H54 (cell line): Measurements from ENCODE around the gene ALK.

Experiments used
- DNase-seq: peaks from one replicate; pipeline ENCODE4 v3.0.0; 2011; ENCODE audit warnings: low spot score, mixed read lengths; ENCODE audit not compliant: insufficient read length
- FAIRE-seq: peaks from 3 replicates; lab custom pipeline; 2011; peaks lifted over from hg19 to GRCh38; lab: Jason Lieb, UNC
- POLR2A ChIP-seq: IDR thresholded peaks from 2 replicates; pipeline ENCODE4 v1.6.1; 2011; ENCODE audit warnings: low read depth, mild to moderate bottlenecking, low read length

The ALK gene

GRCh38 chr2:29881089-29881730, 40.2 kb downstream of the ALK start:
- no peak for DNase-seq
- no peak for TF ChIP-seq POLR2A
- FAIRE-seq: no peak

- no peak for TF ChIP-seq POLR2A
- DNase-seq (no peak), FAIRE-seq (no peak)
These were observed 41.3 kb downstream of the ALK start for GRCh38 chr2:29880084-29880483.

DNA sequence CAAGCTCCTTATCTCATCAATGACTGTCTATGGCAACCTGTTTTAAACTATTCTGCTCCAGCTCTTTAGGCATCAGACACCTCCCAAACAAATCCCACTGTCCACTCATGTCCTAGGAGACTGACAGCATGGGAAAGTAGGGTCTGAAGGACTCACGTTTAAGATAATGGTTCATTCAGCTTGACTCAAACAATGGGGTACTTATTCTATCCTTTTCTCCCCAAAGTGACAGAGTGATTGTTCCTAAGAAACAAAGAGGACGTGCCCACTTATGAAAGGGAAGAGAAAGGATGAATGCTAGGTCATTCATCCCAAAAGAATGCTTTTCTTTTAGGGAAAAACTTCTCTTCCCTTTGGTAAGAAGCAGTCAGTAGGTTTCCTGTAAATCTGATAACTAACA, 41.9 kb downstream of the ALK start:
- no peak for FAIRE-seq

DNA sequence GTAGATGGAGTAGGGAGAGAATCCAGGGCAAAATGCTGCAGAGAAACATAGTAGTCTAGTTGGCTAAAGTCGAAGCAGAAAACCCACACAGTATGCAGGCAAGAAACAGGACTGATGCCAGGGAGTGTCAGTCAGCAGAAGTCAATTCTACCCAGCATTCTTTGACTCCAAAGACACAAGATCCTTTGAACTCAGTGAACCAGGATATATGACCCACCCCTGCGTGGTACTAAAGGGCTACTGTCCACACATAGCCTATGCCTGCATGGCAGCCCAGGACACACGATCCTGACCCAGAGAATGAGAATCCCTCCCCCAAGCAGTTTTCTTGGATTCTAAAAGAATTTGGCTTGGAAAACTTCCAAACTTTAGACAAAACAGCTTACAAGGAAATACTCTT, 42.5 kb downstream of the ALK start:
- DNase-seq: no peak
- FAIRE-seq: no peak

More for the DNA sequence above, 41.9 kb downstream of the ALK start:
- DNase-seq: no peak
- no peak for TF ChIP-seq POLR2A

DNA sequence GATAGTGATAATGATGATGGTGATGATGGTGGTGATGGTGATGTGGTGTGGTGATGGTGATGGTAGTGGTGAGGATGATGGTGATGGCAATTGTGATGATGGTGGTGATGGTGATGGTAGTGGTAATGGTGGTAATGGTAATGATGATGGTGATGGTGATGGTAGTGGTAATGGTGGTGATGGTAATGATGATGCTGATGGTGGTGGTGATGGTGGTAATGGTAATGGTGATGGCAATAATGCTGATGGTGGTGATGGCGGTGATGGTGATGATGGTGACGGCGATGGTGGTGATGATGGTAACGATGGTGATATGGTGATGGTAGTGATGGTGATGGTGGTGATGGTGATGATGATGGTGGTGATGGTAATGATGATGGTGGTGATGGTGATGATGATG, 45.0 kb downstream of the ALK start:
- FAIRE-seq (no peak), DNase-seq (no peak)
- TF ChIP-seq POLR2A: no peak

More for the DNA sequence above, 42.5 kb downstream of the ALK start:
- no peak for TF ChIP-seq POLR2A

DNA sequence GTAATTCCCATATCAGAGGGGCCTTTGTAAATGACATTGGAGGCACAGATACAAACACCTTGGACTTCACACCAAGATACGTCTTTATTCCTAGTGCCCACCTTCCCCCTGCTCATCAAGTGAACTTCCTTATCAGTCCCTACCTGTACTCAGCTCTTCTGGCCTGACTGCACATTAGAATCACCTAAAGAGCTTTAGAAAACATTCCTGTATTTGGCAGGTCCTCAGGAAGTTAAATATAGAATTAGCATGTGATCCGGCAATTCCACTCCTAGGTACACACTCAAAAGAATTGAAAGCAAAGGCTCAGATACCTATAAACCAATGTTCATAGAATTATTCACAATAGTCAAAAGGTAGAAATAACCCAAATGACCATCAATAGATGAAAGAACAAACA, 46.6 kb downstream of the ALK start:
- FAIRE-seq: no peak
- no peak for TF ChIP-seq POLR2A
- no peak for DNase-seq

GRCh38 chr2:29872870-29873269, 48.5 kb downstream of the ALK start:
- TF ChIP-seq POLR2A: no peak
- FAIRE-seq (no peak), DNase-seq (no peak)

GRCh38 chr2:29871541-29871940, 49.8 kb downstream of the ALK start:
- TF ChIP-seq POLR2A: no peak
- FAIRE-seq: no peak

DNA sequence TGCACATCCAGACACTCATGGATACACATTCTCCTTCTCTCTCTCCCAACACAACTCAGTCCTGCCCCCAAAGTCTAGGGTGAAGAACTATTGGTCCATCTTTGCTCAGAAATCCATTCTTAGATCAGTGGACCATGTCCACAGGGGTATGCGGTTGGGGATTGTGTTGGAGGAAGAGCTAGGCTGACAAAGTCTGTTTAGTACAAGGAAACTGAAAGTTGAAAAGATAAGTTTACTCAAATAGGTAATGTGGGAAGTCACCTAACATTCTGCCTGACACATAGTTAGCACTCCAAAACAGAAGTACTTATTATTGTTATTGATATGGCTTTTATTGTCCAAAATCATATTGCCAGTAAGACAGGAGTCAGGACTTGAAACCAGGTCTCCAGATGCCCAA, 55.9 kb downstream of the ALK start:
- FAIRE-seq: no peak

More at GRCh38 chr2:29871541-29871940, 49.8 kb downstream of the ALK start:
- no peak for DNase-seq

DNA sequence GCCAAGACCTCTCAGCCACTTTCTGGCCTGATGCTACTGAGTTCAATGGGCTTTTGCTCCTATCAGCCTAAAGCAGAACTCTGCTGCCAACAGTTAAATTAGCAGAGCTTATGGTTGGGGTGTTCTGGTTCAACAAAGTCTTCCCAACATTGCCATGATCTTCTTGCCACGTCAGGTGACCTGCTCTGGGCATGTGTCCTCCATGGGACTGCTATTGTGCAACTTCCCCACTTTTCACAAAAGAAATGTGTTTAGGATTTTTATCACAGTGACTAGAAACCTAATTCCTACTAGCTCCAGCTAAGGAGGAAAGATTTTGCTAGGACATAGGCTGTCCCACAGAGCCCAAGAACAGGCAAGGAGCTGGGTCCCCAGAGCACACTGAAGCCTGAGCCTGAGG, 56.4 kb downstream of the ALK start:
- DNase-seq (no peak), FAIRE-seq (no peak)
- TF ChIP-seq POLR2A: no peak

More for the DNA sequence above, 55.9 kb downstream of the ALK start:
- DNase-seq: no peak
- no peak for TF ChIP-seq POLR2A

DNA sequence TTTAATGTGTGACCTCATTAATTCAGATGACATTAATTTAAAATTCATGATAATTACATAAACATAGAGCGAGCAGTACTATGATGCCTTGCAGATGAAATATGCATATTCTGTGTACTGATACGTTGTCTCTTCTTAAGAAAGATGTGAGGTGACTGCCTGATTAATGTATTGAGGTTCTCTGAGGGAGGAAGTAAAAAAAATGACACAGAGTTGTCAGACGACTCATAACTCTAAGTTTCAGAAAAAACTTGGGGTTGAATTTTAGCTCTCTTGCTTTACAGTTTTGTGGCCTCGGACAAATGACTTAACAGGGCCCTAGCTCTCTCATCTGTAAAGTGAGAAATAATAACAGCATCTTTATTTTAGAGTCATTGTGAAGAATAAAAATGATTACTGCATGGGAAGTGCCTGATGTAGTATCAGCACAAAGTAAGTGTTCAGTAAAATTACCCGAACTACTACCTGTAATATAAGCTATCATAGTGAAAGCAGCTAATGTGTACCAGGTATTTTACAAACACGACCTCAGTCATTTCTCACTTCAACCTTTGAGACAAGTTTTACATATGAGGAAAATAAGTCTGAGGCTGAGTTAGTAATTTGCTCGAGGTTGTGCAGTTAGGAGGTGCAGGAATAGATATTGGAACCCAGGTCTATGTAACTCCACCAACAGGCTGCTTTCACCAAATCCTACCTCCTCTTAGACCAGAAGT, 65.3 kb downstream of the ALK start:
- FAIRE-seq (no peak), DNase-seq (no peak)
- TF ChIP-seq POLR2A: no peak

GRCh38 chr2:29850794-29851193, 70.6 kb downstream of the ALK start:
- no peak for TF ChIP-seq POLR2A
- DNase-seq: no peak
- FAIRE-seq: no peak

DNA sequence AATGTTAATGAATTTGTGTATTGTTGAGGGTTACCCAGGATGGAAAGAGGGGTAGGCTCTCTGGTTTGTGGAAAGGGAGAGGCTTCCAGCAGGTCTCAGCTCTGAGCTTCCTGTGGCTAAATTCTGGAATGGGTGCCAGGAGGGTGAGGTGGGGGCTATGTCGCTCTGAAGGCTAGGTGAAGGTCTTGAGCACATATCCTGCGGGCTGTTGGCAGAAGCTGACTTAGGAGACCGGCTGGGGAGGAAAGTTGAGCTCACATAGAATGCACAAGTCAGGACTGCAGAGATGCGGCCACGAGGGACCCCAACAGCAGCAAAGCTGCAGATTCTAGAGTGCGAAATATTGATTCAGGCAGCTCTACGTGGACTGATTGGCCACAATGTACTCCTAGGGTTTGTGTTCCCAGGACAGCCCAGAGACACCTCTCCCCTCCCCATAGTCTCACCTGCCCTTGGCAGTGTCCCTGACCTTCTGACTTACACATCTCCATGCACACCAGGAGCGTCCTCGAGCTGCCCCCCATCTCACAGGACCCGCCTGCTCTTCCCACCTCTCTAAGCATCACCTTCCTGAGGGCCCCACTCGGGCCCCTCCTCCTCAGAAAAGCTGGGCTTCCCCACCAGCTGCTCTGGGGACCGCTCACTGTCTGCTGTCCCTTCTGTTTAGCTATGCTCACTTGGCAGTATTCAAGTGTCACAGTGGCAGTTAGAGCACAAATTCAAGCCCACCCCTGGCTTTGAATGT, 72.6 kb downstream of the ALK start:
- no peak for FAIRE-seq
- no peak for DNase-seq
- TF ChIP-seq POLR2A: no peak

DNA sequence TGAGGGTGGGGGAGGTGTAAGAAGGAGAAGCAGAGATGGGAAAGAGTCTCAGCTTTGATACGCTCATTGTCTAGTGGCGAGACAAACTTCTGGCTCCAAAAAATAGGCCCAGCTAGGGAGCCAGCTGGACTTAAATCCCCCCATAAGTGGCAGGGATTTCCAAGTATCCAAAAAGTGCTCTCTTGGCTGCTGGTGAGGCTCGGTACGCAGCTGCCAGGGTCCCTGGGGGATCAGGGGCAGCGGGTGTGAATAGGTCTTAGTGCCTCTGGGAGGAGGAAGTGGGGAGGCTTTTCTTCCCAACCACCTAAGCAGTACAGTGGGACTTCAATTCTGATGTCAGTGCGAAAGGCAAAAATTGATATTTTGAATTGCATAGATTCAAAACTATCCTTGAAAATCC, 73.5 kb downstream of the ALK start:
- no peak for DNase-seq
- no peak for TF ChIP-seq POLR2A
- no peak for FAIRE-seq

DNA sequence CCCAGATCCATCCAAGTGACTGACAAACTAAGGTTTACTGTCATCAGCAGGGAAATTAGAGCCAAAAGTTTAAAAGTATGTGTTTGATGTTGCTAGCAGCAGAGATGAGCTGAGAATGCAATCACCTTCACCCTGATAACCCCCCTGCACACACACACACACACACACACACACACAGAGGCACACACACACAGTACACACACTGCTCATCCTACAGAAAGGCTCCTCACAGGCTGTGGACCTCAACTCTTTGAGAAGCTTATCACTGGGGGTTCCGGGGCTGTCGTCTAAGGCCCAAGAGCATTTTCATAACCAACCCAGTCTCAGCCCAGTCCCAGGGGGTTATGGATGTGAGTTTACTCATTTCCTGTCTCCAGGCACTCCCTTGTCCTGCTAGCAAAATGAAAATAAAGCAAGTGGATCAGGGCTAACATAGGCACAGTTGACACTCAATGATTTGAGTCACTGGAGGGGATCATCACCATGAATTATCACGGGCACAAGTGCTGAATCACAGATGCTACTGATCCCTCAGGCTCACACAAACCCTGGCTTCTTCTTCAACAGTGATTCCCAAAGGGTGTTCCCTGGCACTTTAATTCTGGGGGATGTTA, 76.6 kb downstream of the ALK start:
- DNase-seq: no peak

More for the DNA sequence above, 76.6 kb downstream of the ALK start:
- TF ChIP-seq POLR2A: no peak
- no peak for FAIRE-seq
